MM.1S (cell line): ENCODE measurements around the gene CIITA.

Experiments used
- DNase-seq: peaks from one replicate; pipeline ENCODE4 v3.0.0-alpha.2; 2015
- H2AFZ ChIP-seq: fragments of 300-600 bp; sonication (generic); 2 replicates; pipeline ENCODE4 v1.6.0; 2016; ENCODE audit warnings: antibody characterized with exemption, low read length
- H3F3A ChIP-seq: fragments of 300-600 bp; sonication (generic); 2 replicates; pipeline ENCODE4 v1.6.1; 2016; ENCODE audit warnings: mild to moderate bottlenecking, antibody characterized with exemption, low read length, moderate library complexity, mixed read lengths; ENCODE audit not compliant: insufficient read depth
- H3K27ac ChIP-seq: fragments of 300-600 bp; sonication (generic); 2 replicates; pipeline ENCODE4 v1.5.1; 2016; ENCODE audit warnings: mild to moderate bottlenecking, low read length
- H3K27me3 ChIP-seq: fragments of 300-600 bp; sonication (generic); replicated peaks from 2 replicates; pipeline ENCODE4 v1.6.0; 2016; ENCODE audit warnings: low read length; ENCODE audit not compliant: insufficient read depth
- H3K36me3 ChIP-seq: fragments of 300-600 bp; sonication (generic); replicated peaks from 2 replicates; pipeline ENCODE4 v1.6.1; 2016; ENCODE audit warnings: mild to moderate bottlenecking, low read length, mixed read lengths; ENCODE audit not compliant: insufficient read depth
- H3K4me1 ChIP-seq: fragments of 300-600 bp; sonication (generic); 2 replicates; pipeline ENCODE4 v1.6.1; 2016; ENCODE audit warnings: low read length, mixed read lengths
- H3K4me2 ChIP-seq: fragments of 300-600 bp; sonication (generic); 2 replicates; pipeline ENCODE4 v1.6.0; 2016; ENCODE audit warnings: low read depth, low read length
- H3K4me3 ChIP-seq: fragments of 300-600 bp; sonication (generic); 2 replicates; pipeline ENCODE4 v1.5.1; 2016; ENCODE audit warnings: low read length, mixed read lengths
- H3K79me2 ChIP-seq: fragments of 300-600 bp; sonication (generic); 2 replicates; pipeline ENCODE4 v1.6.1; 2016; ENCODE audit warnings: mixed run types, low read length, mixed read lengths
- H3K9ac ChIP-seq: fragments of 300-600 bp; sonication (generic); 2 replicates; pipeline ENCODE4 v1.6.1; 2016; ENCODE audit warnings: low read length, mixed read lengths
- H3K9me2 ChIP-seq: fragments of 300-600 bp; sonication (generic); replicated peaks from 2 replicates; pipeline ENCODE4 v1.6.1; 2016; ENCODE audit warnings: mild to moderate bottlenecking, low read length, mixed read lengths; ENCODE audit not compliant: insufficient read depth
- H3K9me3 ChIP-seq: fragments of 300-600 bp; sonication (generic); replicated peaks from 2 replicates; pipeline ENCODE4 v1.6.1; 2016; ENCODE audit warnings: mild to moderate bottlenecking, low read length, mixed read lengths; ENCODE audit not compliant: insufficient read depth
- H4K20me1 ChIP-seq: fragments of 300-600 bp; sonication (generic); 2 replicates; pipeline ENCODE4 v1.6.1; 2016; ENCODE audit warnings: mild to moderate bottlenecking, low read length, moderate library complexity, mixed read lengths; ENCODE audit not compliant: insufficient read depth
- EZH2 ChIP-seq: fragments of 300-600 bp; sonication (generic); optimal IDR thresholded peaks from 2 replicates; pipeline ENCODE3; 2017; ENCODE audit warnings: low read depth, mild to moderate bottlenecking, antibody characterized with exemption, low read length, mixed read lengths
- EZH2phosphoT487 ChIP-seq: fragments of 300-600 bp; sonication (generic); IDR thresholded peaks from 2 replicates; pipeline ENCODE4 v1.6.1; 2018; ENCODE audit warnings: antibody characterized with exemption, low read length
- TF ChIP-seq, protein P1 (sequence below): fragments of 300-600 bp; sonication (generic); IDR thresholded peaks from 2 replicates; pipeline ENCODE4 v1.5.1; 2016; ENCODE audit warnings: antibody characterized with exemption, low read length, mixed read lengths

Gene CIITA

DNA sequence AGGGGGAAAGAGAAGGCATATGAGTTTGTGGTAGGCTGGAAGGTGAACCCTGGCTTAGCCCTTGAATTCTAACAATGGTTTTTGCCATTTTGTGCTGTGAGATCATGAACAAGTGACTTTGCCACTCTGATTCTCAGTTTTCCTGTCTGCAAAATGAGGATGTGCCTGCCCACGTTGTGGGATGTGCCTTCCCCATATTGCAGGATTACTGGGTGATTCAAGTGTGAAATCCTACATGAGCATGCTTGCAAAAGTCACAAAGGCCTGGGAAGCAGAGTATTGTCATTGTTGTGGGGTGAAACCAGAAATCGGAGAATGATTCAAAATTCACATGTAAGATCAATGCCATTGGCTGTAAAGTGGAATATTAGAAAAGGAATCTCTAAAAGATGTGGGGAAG lies 29.8 kb upstream of the CIITA start:
- Histone ChIP-seq H2AFZ (no peak overlapping the region), H3K4me1 (peaks cover 17% of the 10 kb centered on the region), H3K9me2 (no peaks in the 10 kb centered on the region), H3K27ac (no peak overlapping the region), H3K27me3 (no peaks in the 10 kb centered on the region), H3K9ac (no peak overlapping the region), H3K4me3 (no peak overlapping the region), H3K36me3 (no peaks in the 10 kb centered on the region), H3K4me2 (no peak overlapping the region), H3F3A (peaks cover 12% of the 10 kb centered on the region), H3K79me2 (no peaks in the 10 kb centered on the region), H4K20me1 (no peaks in the 10 kb centered on the region), H3K9me3 (no peaks in the 10 kb centered on the region)
- TF ChIP-seq EZH2 = no peak
- TF ChIP-seq, protein P1, sequence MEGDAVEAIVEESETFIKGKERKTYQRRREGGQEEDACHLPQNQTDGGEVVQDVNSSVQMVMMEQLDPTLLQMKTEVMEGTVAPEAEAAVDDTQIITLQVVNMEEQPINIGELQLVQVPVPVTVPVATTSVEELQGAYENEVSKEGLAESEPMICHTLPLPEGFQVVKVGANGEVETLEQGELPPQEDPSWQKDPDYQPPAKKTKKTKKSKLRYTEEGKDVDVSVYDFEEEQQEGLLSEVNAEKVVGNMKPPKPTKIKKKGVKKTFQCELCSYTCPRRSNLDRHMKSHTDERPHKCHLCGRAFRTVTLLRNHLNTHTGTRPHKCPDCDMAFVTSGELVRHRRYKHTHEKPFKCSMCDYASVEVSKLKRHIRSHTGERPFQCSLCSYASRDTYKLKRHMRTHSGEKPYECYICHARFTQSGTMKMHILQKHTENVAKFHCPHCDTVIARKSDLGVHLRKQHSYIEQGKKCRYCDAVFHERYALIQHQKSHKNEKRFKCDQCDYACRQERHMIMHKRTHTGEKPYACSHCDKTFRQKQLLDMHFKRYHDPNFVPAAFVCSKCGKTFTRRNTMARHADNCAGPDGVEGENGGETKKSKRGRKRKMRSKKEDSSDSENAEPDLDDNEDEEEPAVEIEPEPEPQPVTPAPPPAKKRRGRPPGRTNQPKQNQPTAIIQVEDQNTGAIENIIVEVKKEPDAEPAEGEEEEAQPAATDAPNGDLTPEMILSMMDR = no peak
- no peak for TF ChIP-seq EZH2phosphoT487
- no peak for DNase-seq

DNA sequence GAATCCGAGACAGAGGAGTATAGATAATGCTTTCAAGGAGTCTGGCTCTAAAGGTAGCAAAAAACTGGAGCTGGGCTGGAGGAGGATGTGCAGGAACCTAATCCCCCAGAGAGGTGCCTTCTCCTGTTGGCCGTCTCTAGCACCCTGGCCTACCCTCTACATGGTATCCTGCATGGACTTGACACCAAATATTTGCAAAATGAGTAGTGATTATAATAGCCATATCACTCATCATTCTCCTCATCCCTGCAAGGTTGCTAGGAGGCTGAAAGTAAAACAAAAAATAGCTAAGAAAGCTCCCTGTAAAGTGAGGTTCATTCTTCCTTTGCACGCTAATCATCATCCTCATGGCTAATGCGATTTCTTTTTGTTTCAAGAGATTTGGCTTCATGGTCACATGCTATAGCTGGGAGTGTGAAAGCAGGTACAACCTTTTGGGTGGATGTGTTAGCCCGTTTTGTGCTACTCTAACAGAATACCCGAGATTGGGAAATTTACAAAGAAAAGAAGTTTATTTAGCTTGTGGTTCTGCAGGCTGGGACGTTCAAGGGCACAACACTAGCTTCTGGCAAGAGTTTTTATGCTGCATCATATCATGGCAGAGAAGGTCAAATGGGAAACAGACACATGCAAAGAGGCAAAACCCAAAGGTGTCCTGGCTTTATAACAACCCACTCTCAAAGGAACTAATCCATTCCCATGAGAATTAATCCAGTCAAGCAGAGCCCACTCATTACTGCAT lies 27.1 kb upstream of the CIITA start:
- Histone ChIP-seq H4K20me1 (no peaks in the 10 kb centered on the region), H3K4me2 (no peak overlapping the region), H3K9ac (no peak overlapping the region), H3K9me2 (no peaks in the 10 kb centered on the region), H3K36me3 (no peaks in the 10 kb centered on the region), H2AFZ (no peak overlapping the region), H3K9me3 (no peaks in the 10 kb centered on the region), H3K79me2 (no peaks in the 10 kb centered on the region), H3K27me3 (no peaks in the 10 kb centered on the region), H3F3A (no peaks in the 10 kb centered on the region), H3K27ac (no peak overlapping the region), H3K4me1 (no peaks in the 10 kb centered on the region), H3K4me3 (no peak overlapping the region)
- DNase-seq = no peak
- TF ChIP-seq, protein P1 = no peak
- no peak for TF ChIP-seq EZH2
- no peak for TF ChIP-seq EZH2phosphoT487

DNA sequence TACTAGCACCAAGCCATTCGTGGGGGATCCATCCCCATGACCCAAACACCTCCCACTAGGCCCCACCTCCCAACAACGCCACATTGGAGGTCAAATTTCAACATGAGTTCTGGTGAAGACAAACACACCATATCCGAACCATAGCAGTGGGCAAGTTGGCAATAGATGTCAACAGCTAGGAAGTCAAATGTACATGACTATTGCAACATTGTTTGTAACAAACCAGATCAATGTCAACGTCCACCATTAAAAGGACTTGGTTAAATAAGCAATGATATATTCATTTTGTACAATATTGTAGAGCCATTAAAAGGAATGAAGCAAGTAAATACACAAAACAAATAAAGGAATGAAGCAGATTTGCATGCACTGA lies 26.5 kb upstream of the CIITA start:
- no peak for TF ChIP-seq EZH2phosphoT487
- TF ChIP-seq, protein P1 = no peak
- no peak for TF ChIP-seq EZH2
- H3K79me2 ChIP-seq = no peaks in the 10 kb centered on the region
- H3K4me3 ChIP-seq = no peak overlapping the region
- no peaks in the 10 kb centered on the region for H3K27me3 ChIP-seq
- DNase-seq = no peak
- no peaks in the 10 kb centered on the region for H3F3A ChIP-seq
- no peaks in the 10 kb centered on the region for H3K36me3 ChIP-seq
- H3K27ac ChIP-seq = no peak overlapping the region
- no peaks in the 10 kb centered on the region for H3K9me2 ChIP-seq
- H4K20me1 ChIP-seq = no peaks in the 10 kb centered on the region
- no peaks in the 10 kb centered on the region for H3K4me1 ChIP-seq
- no peaks in the 10 kb centered on the region for H3K9me3 ChIP-seq
- H3K9ac ChIP-seq = no peak overlapping the region
- no peak overlapping the region for H2AFZ ChIP-seq
- H3K4me2 ChIP-seq = no peak overlapping the region
